GM12872 (cell line): ENCODE results near the gene GAL3ST2.

Experiments used
- CTCF ChIP-seq: IDR thresholded peaks from 3 replicates; pipeline ENCODE4 v1.5.1; 2011; ENCODE audit warnings: low read depth, mild to moderate bottlenecking, low read length, moderate library complexity; ENCODE audit not compliant: insufficient read depth

GAL3ST2 gene

GRCh38 chr2:241808721-241809382, 32.2 kb downstream of the GAL3ST2 start, which contains the start of gene NEU4:
TSS of gene NEU4 (plus strand) at chr2:241809193. CDS start at chr2:241814485, 5,292 bp downstream.
- TF ChIP-seq CTCF: no peak

GRCh38 chr2:241809383-241810306, 33.0 kb downstream of the GAL3ST2 start:
- TF ChIP-seq CTCF: no peak

GRCh38 chr2:241810307-241811200, 33.9 kb downstream of the GAL3ST2 start:
- TF ChIP-seq CTCF: no peak

GRCh38 chr2:241811201-241811951, 34.8 kb downstream of the GAL3ST2 start:
- TF ChIP-seq CTCF: no peak

GRCh38 chr2:241811952-241812729, 35.5 kb downstream of the GAL3ST2 start:
- TF ChIP-seq CTCF: no peak

- no peak for TF ChIP-seq CTCF
Measured at GRCh38 chr2:241812730-241813643, 36.4 kb downstream of the GAL3ST2 start.
